K562 (cell line): ENCODE measurements around the gene CIAO2B. TPM values are rescaled to one million over a fixed set of nuclear protein-coding genes. Genes with fewer than 3 reads are reported as not detected.

ENCODE experiments used
- BMI1 ChIP-seq: fragments of 150-350 bp; IDR thresholded peaks from 2 replicates; pipeline ENCODE4 v1.6.1; 2014; ENCODE audit warnings: low read length
- CEBPB ChIP-seq: fragments of 450-650 bp; IDR thresholded peaks from 2 replicates; pipeline ENCODE4 v1.6.1; 2016; ENCODE audit warnings: missing genetic modification characterization, missing compliant biosample characterization
- FOS ChIP-seq: IDR thresholded peaks from 3 replicates; pipeline ENCODE4 v1.6.1; 2011; ENCODE audit not compliant: insufficient read length; ENCODE audit errors: extremely low read depth
- KLF1 ChIP-seq: fragments of 450-650 bp; IDR thresholded peaks from 2 replicates; pipeline ENCODE4 v1.6.1; 2016; ENCODE audit warnings: missing genetic modification characterization, missing compliant biosample characterization
- MTA3 ChIP-seq: fragments of 450-650 bp; formaldehyde crosslinking; IDR thresholded peaks from 2 replicates; pipeline ENCODE4 v1.6.1; 2017; ENCODE audit warnings: mild to moderate bottlenecking, borderline replicate concordance
- RBBP5 ChIP-seq: fragments of 200-600 bp; sonication (generic); IDR thresholded peaks from 2 replicates; pipeline ENCODE4 v1.6.1; 2012; ENCODE audit warnings: borderline replicate concordance, mild to moderate bottlenecking, low read length, control low read depth, inconsistent platforms; ENCODE audit not compliant: insufficient read depth, poor library complexity, severe bottlenecking
- RBFOX2 ChIP-seq: fragments of 200-400 bp; formaldehyde crosslinking; IDR thresholded peaks from 2 replicates; pipeline ENCODE4 v1.6.1; 2017; ENCODE audit warnings: low read depth, mild to moderate bottlenecking, low read length, moderate library complexity
- RUNX1 ChIP-seq: sonication (generic); IDR thresholded peaks from 2 replicates; pipeline ENCODE4 v1.6.1; 2016; ENCODE audit warnings: antibody characterized with exemption, low read depth
- SAP30 ChIP-seq: fragments of 200-600 bp; sonication (generic); IDR thresholded peaks from 2 replicates; pipeline ENCODE4 v1.6.1; 2012; ENCODE audit warnings: borderline replicate concordance, low read depth, mild to moderate bottlenecking, moderate library complexity, low read length, control low read depth, inconsistent platforms; ENCODE audit not compliant: insufficient read depth, poor library complexity, severe bottlenecking
- SNRNP70 ChIP-seq: fragments of 200-400 bp; formaldehyde crosslinking; optimal IDR thresholded peaks from 2 replicates; pipeline ENCODE3; 2017; ENCODE audit warnings: low read depth, low read length
- STAT5B ChIP-seq: fragments of 250-450 bp; sonication (Bioruptor Pico); IDR thresholded peaks from 2 replicates; pipeline ENCODE4 v1.8.0; 2021; ENCODE audit warnings: mild to moderate bottlenecking, inconsistent platforms
- SUPT5H ChIP-seq: fragments of 450-650 bp; IDR thresholded peaks from 2 replicates; pipeline ENCODE4 v1.6.1; 2016
- TCF7 ChIP-seq: sonication (generic); IDR thresholded peaks from 2 replicates; pipeline ENCODE4 v1.6.1; 2016; ENCODE audit warnings: antibody characterized with exemption, borderline replicate concordance
- ZBED1 ChIP-seq: IDR thresholded peaks from 2 replicates; pipeline ENCODE4 v1.6.1; 2014
- ZBTB7A ChIP-seq: IDR thresholded peaks from 2 replicates; pipeline ENCODE4 v1.6.1; 2011; ENCODE audit warnings: low read depth, mild to moderate bottlenecking, low read length, moderate library complexity, borderline replicate concordance; ENCODE audit not compliant: control insufficient read depth
- ZFX ChIP-seq: sonication (generic); formaldehyde crosslinking; IDR thresholded peaks from 2 replicates; pipeline ENCODE4 v1.8.0; 2022; ENCODE audit warnings: mild to moderate bottlenecking, missing genetic modification reagents, moderate library complexity
- ZNF184 ChIP-seq: sonication (generic); formaldehyde crosslinking; IDR thresholded peaks from 2 replicates; pipeline ENCODE4 v1.5.0; 2020; ENCODE audit warnings: missing genetic modification reagents
- ZNF217 ChIP-seq: sonication (generic); formaldehyde crosslinking; IDR thresholded peaks from 2 replicates; pipeline ENCODE4 v1.8.0; 2022; ENCODE audit warnings: mild to moderate bottlenecking, missing genetic modification reagents
- ZNF583 ChIP-seq: fragments of 250-450 bp; sonication (Bioruptor Pico); IDR thresholded peaks from 2 replicates; pipeline ENCODE4 v1.4.0; 2020
- ZNF75A ChIP-seq: fragments of 450-650 bp; formaldehyde crosslinking; IDR thresholded peaks from 2 replicates; pipeline ENCODE4 v1.4.0; 2020; ENCODE audit warnings: mild to moderate bottlenecking
- polyA plus RNA-seq, 8 experiments: library from polyadenylated mRNA; depleted of rRNA in 4 of 8; stranded (reverse) in 5 of 8; unstranded in 3 of 8; fragments of >200 nt; fragmentation: Nextera tagmentation in 2 of 8; fragmentation: Illumina TruSeq in 1 of 8; extraction: Ambion mirVana in 2 of 8; extraction: Trizol in 1 of 8; gene quantifications; 2 replicates each; pipeline versions ENCODE4 v1.2.1 to v1.2.3, GENCODE V29; 2011 to 2014; ENCODE audit warnings: inconsistent platforms in 1 of 8, missing spikeins in 1 of 8
- total RNA-seq, 7 experiments: library from RNA; depleted of rRNA in 6 of 7; stranded (reverse); fragments of >200 nt in 6 of 7; fragmentation: Illumina TruSeq in 2 of 7; extraction: Trizol in 2 of 7; gene quantifications; 2 replicates each; pipeline versions ENCODE4 v1.2.1 to v1.2.3, GENCODE V29; 2011 to 2021; ENCODE audit warnings: low replicate concordance in 1 of 7
- TF ChIP-seq, protein P1 (sequence below): fragments of 450-650 bp; conservative IDR thresholded peaks from 2 replicates; pipeline ENCODE4 v1.6.1; 2016; ENCODE audit warnings: missing genetic modification characterization, low read depth, mild to moderate bottlenecking, control low read depth, missing compliant biosample characterization
- TF ChIP-seq, protein P2 (sequence below): fragments of 250-450 bp; sonication (Bioruptor Pico); IDR thresholded peaks from 2 replicates; pipeline ENCODE4 v1.4.0; 2020
- TF ChIP-seq, protein P3 (sequence below): fragments of 450-650 bp; formaldehyde crosslinking; IDR thresholded peaks from 2 replicates; pipeline ENCODE4 v1.4.0; 2020; ENCODE audit warnings: mild to moderate bottlenecking
- TF ChIP-seq, protein P4 (sequence below): IDR thresholded peaks from 2 replicates; pipeline ENCODE4 v1.6.1; 2012; ENCODE audit warnings: low read depth, low read length, improper control_type of control experiment, borderline replicate concordance

CIAO2B gene
- total and polyA plus RNA-seq, 9 of the 15 experiments (the other 6 are each of a cell fraction or from before 2014, with no cell fraction given) = 86.8 to 182 (median 113) TPM

DNA sequence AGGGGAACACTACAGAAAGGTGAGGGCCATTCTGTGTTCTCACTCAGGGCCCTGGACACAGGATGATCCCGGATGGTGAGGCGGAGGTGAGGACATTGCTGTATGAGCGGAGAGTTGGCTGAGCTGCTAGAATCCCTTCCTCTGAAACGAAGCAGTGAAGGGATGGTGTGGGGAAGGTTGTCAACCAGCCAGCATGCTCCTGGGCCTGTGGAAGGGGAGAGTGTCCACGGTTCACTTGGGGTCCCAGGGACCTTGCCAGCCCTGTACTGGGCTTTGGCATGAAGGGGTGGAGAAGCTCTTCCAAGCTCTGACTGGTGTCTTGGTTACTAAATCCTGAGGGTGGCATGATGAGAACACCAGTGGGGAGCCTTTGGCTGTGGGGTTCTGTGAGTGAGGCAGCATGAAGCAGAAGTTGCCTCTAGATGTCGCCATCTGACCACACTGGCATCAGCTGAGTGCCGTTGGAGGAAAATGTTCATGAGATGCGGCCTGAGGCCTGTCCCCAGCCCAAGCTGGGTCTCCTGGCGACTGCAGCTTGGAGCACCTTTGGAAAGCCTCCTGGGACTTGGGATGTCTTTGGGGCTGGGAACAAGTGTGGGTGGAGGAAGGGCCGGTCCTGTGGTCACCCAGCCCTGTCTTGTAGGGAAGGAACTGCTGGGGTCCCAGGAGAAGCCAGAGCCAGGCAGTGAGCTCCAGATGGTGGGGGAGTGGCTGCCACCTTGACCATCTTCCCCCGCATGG lies 39.1 kb downstream of the CIAO2B start (continued):
- TF ChIP-seq, protein P1, sequence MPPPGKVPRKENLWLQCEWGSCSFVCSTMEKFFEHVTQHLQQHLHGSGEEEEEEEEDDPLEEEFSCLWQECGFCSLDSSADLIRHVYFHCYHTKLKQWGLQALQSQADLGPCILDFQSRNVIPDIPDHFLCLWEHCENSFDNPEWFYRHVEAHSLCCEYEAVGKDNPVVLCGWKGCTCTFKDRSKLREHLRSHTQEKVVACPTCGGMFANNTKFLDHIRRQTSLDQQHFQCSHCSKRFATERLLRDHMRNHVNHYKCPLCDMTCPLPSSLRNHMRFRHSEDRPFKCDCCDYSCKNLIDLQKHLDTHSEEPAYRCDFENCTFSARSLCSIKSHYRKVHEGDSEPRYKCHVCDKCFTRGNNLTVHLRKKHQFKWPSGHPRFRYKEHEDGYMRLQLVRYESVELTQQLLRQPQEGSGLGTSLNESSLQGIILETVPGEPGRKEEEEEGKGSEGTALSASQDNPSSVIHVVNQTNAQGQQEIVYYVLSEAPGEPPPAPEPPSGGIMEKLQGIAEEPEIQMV (tag) = no peak
- TF ChIP-seq STAT5B (CRISPR knock-in tag) = no peak
- TF ChIP-seq, protein P2, sequence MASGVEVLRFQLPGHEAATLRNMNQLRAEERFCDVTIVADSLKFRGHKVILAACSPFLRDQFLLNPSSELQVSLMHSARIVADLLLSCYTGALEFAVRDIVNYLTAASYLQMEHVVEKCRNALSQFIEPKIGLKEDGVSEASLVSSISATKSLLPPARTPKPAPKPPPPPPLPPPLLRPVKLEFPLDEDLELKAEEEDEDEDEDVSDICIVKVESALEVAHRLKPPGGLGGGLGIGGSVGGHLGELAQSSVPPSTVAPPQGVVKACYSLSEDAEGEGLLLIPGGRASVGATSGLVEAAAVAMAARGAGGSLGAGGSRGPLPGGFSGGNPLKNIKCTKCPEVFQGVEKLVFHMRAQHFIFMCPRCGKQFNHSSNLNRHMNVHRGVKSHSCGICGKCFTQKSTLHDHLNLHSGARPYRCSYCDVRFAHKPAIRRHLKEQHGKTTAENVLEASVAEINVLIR = no peak
- TF ChIP-seq SUPT5H = no peak
- no peak for TF ChIP-seq KLF1 (tag)
- TF ChIP-seq TCF7 = peak; percentile 52; the same call in 1 of the 2 replicates
- TF ChIP-seq FOS = no peak
- TF ChIP-seq ZFX (CRISPR knock-in tag) = peak; percentile 59
- TF ChIP-seq ZNF184 = no peak
- no peak for TF ChIP-seq ZNF75A (CRISPR knock-in tag)
- TF ChIP-seq, protein P3, sequence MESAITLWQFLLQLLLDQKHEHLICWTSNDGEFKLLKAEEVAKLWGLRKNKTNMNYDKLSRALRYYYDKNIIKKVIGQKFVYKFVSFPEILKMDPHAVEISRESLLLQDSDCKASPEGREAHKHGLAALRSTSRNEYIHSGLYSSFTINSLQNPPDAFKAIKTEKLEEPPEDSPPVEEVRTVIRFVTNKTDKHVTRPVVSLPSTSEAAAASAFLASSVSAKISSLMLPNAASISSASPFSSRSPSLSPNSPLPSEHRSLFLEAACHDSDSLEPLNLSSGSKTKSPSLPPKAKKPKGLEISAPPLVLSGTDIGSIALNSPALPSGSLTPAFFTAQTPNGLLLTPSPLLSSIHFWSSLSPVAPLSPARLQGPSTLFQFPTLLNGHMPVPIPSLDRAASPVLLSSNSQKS (CRISPR knock-in tag) = no peak
- no peak for TF ChIP-seq SAP30
- TF ChIP-seq RUNX1 = 0 out of 2 replicates have a peak, but pooled peaks have one; percentile 9
- TF ChIP-seq RBBP5 = no peak
- no peak for TF ChIP-seq ZBED1
- no peak for TF ChIP-seq ZNF583 (CRISPR knock-in tag)
- TF ChIP-seq BMI1 = no peak
- TF ChIP-seq RBFOX2 = no peak
- TF ChIP-seq, protein P4, sequence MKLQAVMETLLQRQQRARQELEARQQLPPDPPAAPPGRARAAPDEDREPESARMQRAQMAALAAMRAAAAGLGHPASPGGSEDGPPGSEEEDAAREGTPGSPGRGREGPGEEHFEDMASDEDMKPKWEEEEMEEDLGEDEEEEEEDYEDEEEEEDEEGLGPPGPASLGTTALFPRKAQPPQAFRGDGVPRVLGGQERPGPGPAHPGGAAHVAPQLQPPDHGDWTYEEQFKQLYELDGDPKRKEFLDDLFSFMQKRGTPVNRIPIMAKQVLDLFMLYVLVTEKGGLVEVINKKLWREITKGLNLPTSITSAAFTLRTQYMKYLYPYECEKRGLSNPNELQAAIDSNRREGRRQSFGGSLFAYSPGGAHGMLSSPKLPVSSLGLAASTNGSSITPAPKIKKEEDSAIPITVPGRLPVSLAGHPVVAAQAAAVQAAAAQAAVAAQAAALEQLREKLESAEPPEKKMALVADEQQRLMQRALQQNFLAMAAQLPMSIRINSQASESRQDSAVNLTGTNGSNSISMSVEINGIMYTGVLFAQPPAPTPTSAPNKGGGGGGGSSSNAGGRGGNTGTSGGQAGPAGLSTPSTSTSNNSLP = no peak
- peak; percentile 46; the same call in 1 of the 2 replicates for TF ChIP-seq MTA3
- no peak for TF ChIP-seq ZBTB7A
- TF ChIP-seq CEBPB (tag) = no peak
- TF ChIP-seq SNRNP70 = no peak
- TF ChIP-seq ZNF217 = no peak
